Measurements from ENCODE around the gene ACAD8.

- TF ChIP-seq EZH2 (IDR thresholded peaks at IDR 0.05; ENCODE audit: insufficient read depth, poor library complexity, severe bottlenecking) (no peak), EZH2phosphoT487 (IDR thresholded peaks at IDR 0.05; ENCODE audit: insufficient read depth, low read depth) (no peak)
Measured at GRCh38 chr11:134292661-134293060, 39.3 kb downstream of the ACAD8 start.

Measured in GM23248 (cell line).